KG1 (cell line): ENCODE results near the gene GSTP1.
"Not testable (repeated sequence)": the region's sequence is repeated elsewhere in the genome, so short reads cannot be mapped to it uniquely, and the experiment has no call there.

Source experiments
- DNase-seq: peaks from one replicate; lab custom pipeline; 2025; lab: John Stamatoyannopoulos, UW

The GSTP1 gene

GRCh38 chr11:67614730-67615714, 31.4 kb downstream of the GSTP1 start:
- no peak for DNase-seq

- DNase-seq = no peak
Measured at GRCh38 chr11:67615728-67616430, 32.3 kb downstream of the GSTP1 start.

GRCh38 chr11:67616431-67617242, 33.0 kb downstream of the GSTP1 start:
- DNase-seq = no peak

GRCh38 chr11:67617243-67617953, 33.8 kb downstream of the GSTP1 start:
- DNase-seq = no peak

- DNase-seq = not testable (repeated sequence)
Measured at GRCh38 chr11:67618901-67619659, 35.5 kb downstream of the GSTP1 start.

GRCh38 chr11:67619683-67620618, 36.3 kb downstream of the GSTP1 start:
- not testable (repeated sequence) for DNase-seq

- not testable (repeated sequence) for DNase-seq
Measured at GRCh38 chr11:67620621-67621020, 37.0 kb downstream of the GSTP1 start.

- not testable (repeated sequence) for DNase-seq
Measured at GRCh38 chr11:67621928-67622327, 38.3 kb downstream of the GSTP1 start.

- DNase-seq = not testable (repeated sequence)
Measured at GRCh38 chr11:67622905-67623304, 39.3 kb downstream of the GSTP1 start.

GRCh38 chr11:67623795-67624194, 40.2 kb downstream of the GSTP1 start:
- DNase-seq = not testable (repeated sequence)

- DNase-seq = not testable (repeated sequence)
Measured at GRCh38 chr11:67626131-67626833, 42.7 kb downstream of the GSTP1 start.

- DNase-seq = no peak
Measured at GRCh38 chr11:67626970-67627369, 43.4 kb downstream of the GSTP1 start.

GRCh38 chr11:67627441-67627811, 43.8 kb downstream of the GSTP1 start:
- no peak for DNase-seq

- no peak for DNase-seq
Measured at GRCh38 chr11:67627812-67628624, 44.4 kb downstream of the GSTP1 start.

- DNase-seq = no peak
Measured at GRCh38 chr11:67628710-67629385, 45.2 kb downstream of the GSTP1 start.

GRCh38 chr11:67629386-67630227, 46.0 kb downstream of the GSTP1 start, which contains the start of gene NUDT8:
TSS of gene NUDT8 (minus strand) at chr11:67629937. CDS start at chr11:67629911, 26 bp downstream.
- DNase-seq = peak; percentile 86
